Right atrium auricular region (tissue), 2 donors: Measurements from ENCODE around the gene NT5DC2. TPM values are rescaled to one million over a fixed set of nuclear protein-coding genes. Genes with fewer than 3 reads are reported as not detected.

ENCODE experiments used
- DNase-seq: peaks from one replicate; pipeline ENCODE4 v3.0.0-alpha.2; 2019; ENCODE audit warnings: low spot score
- H3K27ac ChIP-seq, 2 donors: fragments of 200-600 bp; sonication (generic); 1 replicate in 1 of 2; 2 replicates in 1 of 2; pipeline ENCODE4 v1.5.1; 2016 to 2019
- H3K27me3 ChIP-seq, 2 donors: fragments of 200-600 bp; sonication (generic); one replicate each; pipeline versions ENCODE4 v1.5.1 to v1.6.0; 2017 to 2019
- H3K36me3 ChIP-seq: fragments of 200-600 bp; sonication (generic); one replicate; pipeline ENCODE4 v1.5.1; 2016
- H3K4me1 ChIP-seq, 2 donors: fragments of 200-600 bp; sonication (generic); one replicate each; pipeline versions ENCODE4 v1.5.1 to v1.6.0; 2017 to 2019
- H3K4me3 ChIP-seq, 2 donors: fragments of 200-600 bp; sonication (generic); 1 replicate in 1 of 2; 2 replicates in 1 of 2; pipeline ENCODE4 v1.5.1; 2017 to 2019; ENCODE audit warnings: mild to moderate bottlenecking in 1 of 2, moderate library complexity in 1 of 2
- H3K9me3 ChIP-seq, 2 donors: fragments of 200-600 bp; sonication (generic); one replicate each; pipeline ENCODE4 v1.5.1; 2019
- CTCF ChIP-seq, 2 donors: fragments of 200-600 bp; sonication (generic); IDR thresholded peaks; one replicate each; pipeline ENCODE4 v1.5.1; 2019; ENCODE audit warnings: antibody characterized with exemption in 2 of 2
- total RNA-seq, 2 donors: library from RNA; depleted of rRNA; stranded (reverse); fragments of >200 nt; gene quantifications; one replicate each; pipeline ENCODE4 v1.1.0, GENCODE V29; 2016

NT5DC2 gene
- total RNA-seq, 2 donors from 2014 or later = 94.0 to 146 TPM

- no peak for DNase-seq
- H3K4me1 ChIP-seq = peaks cover 0 to 9% of the 10 kb centered on the region in 2 donors
- TF ChIP-seq CTCF (IDR thresholded peaks at IDR 0.05) = no peak
- H3K27me3 ChIP-seq = no peaks in the 10 kb centered on the region
- peaks cover 50% of the 10 kb centered on the region for H3K36me3 ChIP-seq
- no peaks in the 10 kb centered on the region for H3K9me3 ChIP-seq
- H3K27ac ChIP-seq = no peak overlapping the region
- H3K4me3 ChIP-seq = no peak overlapping the region
Observed at GRCh38 chr3:52544937-52545336, 11.3 kb upstream of the NT5DC2 start.

GRCh38 chr3:52541050-52541449, 7.4 kb upstream of the NT5DC2 start:
- Histone ChIP-seq H3K9me3 (no peaks in the 10 kb centered on the region), H3K27ac (no peak overlapping the region), H3K4me3 (no peak overlapping the region), H3K36me3 (peaks cover 20% of the 10 kb centered on the region), H3K27me3 (no peaks in the 10 kb centered on the region), H3K4me1 (peaks cover 0 to 41% of the 10 kb centered on the region in 2 donors)
- no peak for TF ChIP-seq CTCF (IDR thresholded peaks at IDR 0.05)
- no peak for DNase-seq

- TF ChIP-seq CTCF (IDR thresholded peaks at IDR 0.05) = no peak
- no peak for DNase-seq
- peaks cover 0 to 56% of the 10 kb centered on the region in 2 donors for H3K4me1 ChIP-seq
- peak overlapping the region in 1 of 2 donors; percentile 69 for H3K4me3 ChIP-seq
- no peaks in the 10 kb centered on the region for H3K27me3 ChIP-seq
- H3K9me3 ChIP-seq = no peaks in the 10 kb centered on the region
- H3K36me3 ChIP-seq = peaks cover 20% of the 10 kb centered on the region
- H3K27ac ChIP-seq = peak overlapping the region; percentile 87 to 89
Observed at GRCh38 chr3:52539010-52539653, 5.5 kb upstream of the NT5DC2 start.

- DNase-seq = no peak
- Histone ChIP-seq H3K4me3 (peak overlapping the region; percentile 58 to 69), H3K27ac (peak overlapping the region; percentile 87 to 89)
Observed at GRCh38 chr3:52537726-52538421, 4.2 kb upstream of the NT5DC2 start.

GRCh38 chr3:52537165-52537620, 3.5 kb upstream of the NT5DC2 start:
- peak overlapping the region; percentile 87 to 89 for H3K27ac ChIP-seq
- H3K36me3 ChIP-seq = peaks cover 19% of the 10 kb centered on the region
- peak overlapping the region; percentile 58 to 69 for H3K4me3 ChIP-seq
- no peak for TF ChIP-seq CTCF (IDR thresholded peaks at IDR 0.05)
- no peak for DNase-seq
- H3K4me1 ChIP-seq = peaks cover 0 to 70% of the 10 kb centered on the region in 2 donors
- no peaks in the 10 kb centered on the region for H3K9me3 ChIP-seq
- H3K27me3 ChIP-seq = no peaks in the 10 kb centered on the region

More at GRCh38 chr3:52537726-52538421, 4.2 kb upstream of the NT5DC2 start:
- H3K36me3 ChIP-seq = peaks cover 20% of the 10 kb centered on the region
- no peaks in the 10 kb centered on the region for H3K27me3 ChIP-seq
- no peaks in the 10 kb centered on the region for H3K9me3 ChIP-seq
- peaks cover 0 to 63% of the 10 kb centered on the region in 2 donors for H3K4me1 ChIP-seq
- TF ChIP-seq CTCF (IDR thresholded peaks at IDR 0.05) = no peak
